Liver (tissue), 9 donors: Measurements from ENCODE around the gene XYLB. TPM values are rescaled to one million over a fixed set of nuclear protein-coding genes. Genes with fewer than 3 reads are reported as not detected.

Experiments used
- DNase-seq: peaks from one replicate; pipeline ENCODE4 v3.0.0-alpha.2; 2017; ENCODE audit warnings: low spot score
- H3K27ac ChIP-seq, 2 donors: one replicate each; pipeline ENCODE4 v1.7.0; 2013; ENCODE audit warnings: inconsistent platforms in 2 of 2, low read length in 2 of 2, control low read depth in 1 of 2, low read depth in 1 of 2, mild to moderate bottlenecking in 1 of 2
- H3K27me3 ChIP-seq, 4 donors: one replicate each; pipeline versions ENCODE4 v1.6.1 to v1.7.0; 2013; ENCODE audit warnings: low read length in 3 of 4, inconsistent platforms in 1 of 4, mild to moderate bottlenecking in 1 of 4, moderate library complexity in 1 of 4; ENCODE audit not compliant: control insufficient read depth in 4 of 4, insufficient read depth in 4 of 4
- H3K36me3 ChIP-seq, 4 donors: one replicate each; pipeline versions ENCODE4 v1.6.1 to v1.7.0; 2013; ENCODE audit warnings: low read length in 3 of 4, mild to moderate bottlenecking in 3 of 4, low read depth in 1 of 4, moderate library complexity in 1 of 4; ENCODE audit not compliant: control insufficient read depth in 4 of 4, insufficient read depth in 3 of 4
- H3K4me1 ChIP-seq, 4 donors: one replicate each; pipeline versions ENCODE4 v1.6.1 to v1.7.0; 2013; ENCODE audit warnings: low read length in 3 of 4, mild to moderate bottlenecking in 3 of 4, moderate library complexity in 1 of 4; ENCODE audit not compliant: control insufficient read depth in 4 of 4, insufficient read depth in 4 of 4
- H3K4me3 ChIP-seq, 3 donors: one replicate each; pipeline versions ENCODE4 v1.6.1 to v1.7.0; 2013; ENCODE audit warnings: low read length in 3 of 3, control low read depth in 1 of 3, low read depth in 1 of 3, mild to moderate bottlenecking in 1 of 3
- H3K9ac ChIP-seq, 2 donors: one replicate each; pipeline ENCODE4 v1.7.0; 2013; ENCODE audit warnings: low read length in 2 of 2, mild to moderate bottlenecking in 2 of 2, moderate library complexity in 2 of 2, control low read depth in 1 of 2, low read depth in 1 of 2
- H3K9me3 ChIP-seq, 4 donors: one replicate each; pipeline versions ENCODE4 v1.6.1 to v1.7.0; 2013; ENCODE audit warnings: low read length in 3 of 4; ENCODE audit not compliant: control insufficient read depth in 4 of 4
- ATF3 ChIP-seq: IDR thresholded peaks from 2 replicates; pipeline ENCODE4 v1.6.1; 2016; ENCODE audit warnings: antibody characterized with exemption
- CTCF ChIP-seq: fragments of 150-350 bp; IDR thresholded peaks from 2 replicates; pipeline ENCODE4 v1.5.1; 2017; ENCODE audit warnings: improper control_type of control experiment, low read depth, low read length; ENCODE audit not compliant: missing input control
- EGR1 ChIP-seq, 2 donors: IDR thresholded peaks; 2 replicates each; pipeline ENCODE4 v1.6.1; 2016 to 2018; ENCODE audit warnings: antibody characterized with exemption in 2 of 2, low read depth in 2 of 2
- FOXA1 ChIP-seq: IDR thresholded peaks from 2 replicates; pipeline ENCODE4 v1.6.1; 2016; ENCODE audit warnings: antibody characterized with exemption
- FOXA2 ChIP-seq: IDR thresholded peaks from 2 replicates; pipeline ENCODE4 v1.6.1; 2016; ENCODE audit warnings: antibody characterized with exemption
- GABPA ChIP-seq, 2 donors: IDR thresholded peaks in 1 of 2; conservative IDR thresholded peaks in 1 of 2; 2 replicates each; pipeline ENCODE4 v1.6.1; 2016; ENCODE audit warnings: antibody characterized with exemption in 2 of 2, mild to moderate bottlenecking in 1 of 2, moderate library complexity in 1 of 2
- HNF4A ChIP-seq, 2 donors: conservative IDR thresholded peaks; 2 replicates each; pipeline ENCODE4 v1.6.1; 2016; ENCODE audit warnings: antibody characterized with exemption in 2 of 2, mild to moderate bottlenecking in 2 of 2
- HNF4G ChIP-seq: IDR thresholded peaks from 2 replicates; pipeline ENCODE4 v1.6.1; 2016; ENCODE audit warnings: antibody characterized with exemption
- JUND ChIP-seq, 2 donors: IDR thresholded peaks; 2 replicates each; pipeline ENCODE4 v1.6.1; 2016; ENCODE audit warnings: antibody characterized with exemption in 2 of 2
- MAX ChIP-seq: IDR thresholded peaks from 2 replicates; pipeline ENCODE4 v1.6.1; 2016; ENCODE audit warnings: antibody characterized with exemption
- NR2F2 ChIP-seq: IDR thresholded peaks from 2 replicates; pipeline ENCODE4 v1.6.1; 2016; ENCODE audit warnings: antibody characterized with exemption
- RAD21 ChIP-seq, 2 donors: IDR thresholded peaks; 2 replicates each; pipeline ENCODE4 v1.6.1; 2016; ENCODE audit warnings: antibody characterized with exemption in 2 of 2, mild to moderate bottlenecking in 2 of 2
- REST ChIP-seq: IDR thresholded peaks from 2 replicates; pipeline ENCODE4 v1.6.1; 2016; ENCODE audit warnings: antibody characterized with exemption, mild to moderate bottlenecking
- RXRA ChIP-seq, 2 donors: IDR thresholded peaks; 2 replicates each; pipeline ENCODE4 v1.6.1; 2017 to 2018; ENCODE audit warnings: antibody characterized with exemption in 2 of 2, mild to moderate bottlenecking in 1 of 2
- SP1 ChIP-seq: IDR thresholded peaks from 2 replicates; pipeline ENCODE4 v1.6.1; 2018; ENCODE audit warnings: antibody characterized with exemption, mild to moderate bottlenecking
- TAF1 ChIP-seq: conservative IDR thresholded peaks from 2 replicates; pipeline ENCODE4 v1.6.1; 2016; ENCODE audit warnings: antibody characterized with exemption, mild to moderate bottlenecking
- YY1 ChIP-seq: IDR thresholded peaks from 2 replicates; pipeline ENCODE4 v1.6.1; 2016; ENCODE audit warnings: antibody characterized with exemption, mild to moderate bottlenecking
- ZBTB33 ChIP-seq: IDR thresholded peaks from 2 replicates; pipeline ENCODE4 v1.6.1; 2016; ENCODE audit warnings: antibody characterized with exemption
- WGBS: extraction: QIAGEN DNeasy Blood & Tissue Kit; methylation state at CpG from one replicate; pipeline ENCODE4 v1.1.7; 2013; 5-methylcytosine and 5-hydroxymethylcytosine counted together
- polyA plus RNA-seq, 2 donors: library from polyadenylated mRNA; stranded (reverse) in 1 of 2; unstranded in 1 of 2; fragments of 200-250 nt in 1 of 2; fragments of >200 nt in 1 of 2; fragmentation: Nextera tagmentation in 1 of 2; extraction: Ambion mirVana in 1 of 2; gene quantifications; one replicate each; pipeline versions ENCODE4 v1.2.1 to v1.2.3, GENCODE V29; 2013 to 2015
- total RNA-seq, 2 donors: library from RNA; depleted of rRNA; stranded (reverse); fragments of >200 nt; gene quantifications; one replicate each; pipeline ENCODE4 v1.2.3, GENCODE V29; 2014
- donor health status: healthy.
- donor health status: healthy.
- donor health status: healthy.
- donor health status: healthy.
- donor health status: healthy.

XYLB gene
- total and polyA plus RNA-seq, 4 donors, result 14.2 to 51.5 (median 18.0) TPM

GRCh38 chr3:38367779-38368178, 21.2 kb downstream of the XYLB start (continued):
- no peak for TF ChIP-seq REST

GRCh38 chr3:38368238-38368637, 21.7 kb downstream of the XYLB start:
- no peak overlapping the region for H3K4me3 ChIP-seq
- TF ChIP-seq MAX (no peak), RAD21 (IDR thresholded peaks at IDR 0.05) (peak in 1 of 2 donors; percentile 32)
- no peaks in the 10 kb centered on the region for H3K27me3 ChIP-seq
- no peaks in the 10 kb centered on the region for H3K4me1 ChIP-seq
- no peak for DNase-seq
- H3K9ac ChIP-seq, result no peak overlapping the region
- 92% methylated on average over 5 of the region's 5 CpGs for WGBS
- peaks cover 13 to 89% (median 73%) of the 10 kb centered on the region in 4 donors for H3K36me3 ChIP-seq
- no peaks in the 10 kb centered on the region for H3K9me3 ChIP-seq
- H3K27ac ChIP-seq, result no peak overlapping the region

GRCh38 chr3:38369186-38369585, 22.6 kb downstream of the XYLB start:
- WGBS, result 98% methylated on average over 3 of the region's 3 CpGs
- Histone ChIP-seq H3K27me3 (no peaks in the 10 kb centered on the region), H3K9me3 (no peaks in the 10 kb centered on the region), H3K4me3 (no peak overlapping the region), H3K9ac (no peak overlapping the region), H3K36me3 (peaks cover 13 to 88% (median 72%) of the 10 kb centered on the region in 4 donors), H3K27ac (no peak overlapping the region), H3K4me1 (no peaks in the 10 kb centered on the region)
- no peak for DNase-seq
- TF ChIP-seq MAX, result no peak
- TF ChIP-seq JUND (IDR thresholded peaks at IDR 0.05), result no peak
- no peak for TF ChIP-seq REST
- no peak for TF ChIP-seq CTCF
- TF ChIP-seq YY1, result no peak
- no peak for TF ChIP-seq ZBTB33
- TF ChIP-seq NR2F2, result no peak
- TF ChIP-seq SP1, result no peak
- TF ChIP-seq EGR1 (IDR thresholded peaks at IDR 0.05; ENCODE audit: low read depth in 2 of 2), result no peak
- TF ChIP-seq HNF4A (conservative IDR thresholded peaks at IDR 0.05), result no peak
- TF ChIP-seq RXRA (IDR thresholded peaks at IDR 0.05), result no peak
- TF ChIP-seq RAD21 (IDR thresholded peaks at IDR 0.05), result no peak
- TF ChIP-seq TAF1, result no peak
- TF ChIP-seq FOXA2, result no peak
- no peak for TF ChIP-seq HNF4G
- TF ChIP-seq GABPA (IDR thresholded peaks at IDR 0.05 in 1 of 2, conservative IDR thresholded peaks at IDR 0.05 in 1 of 2), result no peak
- TF ChIP-seq FOXA1, result no peak
- no peak for TF ChIP-seq ATF3
